HG02885 (cell line): ENCODE measurements around the gene VTI1B.
"Not testable (repeated sequence)": the region's sequence is repeated elsewhere in the genome, so short reads cannot be mapped to it uniquely, and the experiment has no call there.

Source experiments
- ATAC-seq: cut with Tn5 transposase; IDR thresholded peaks from one replicate; pipeline ENCODE4 v1.9.1; 2021; ENCODE audit warnings: mild to moderate bottlenecking; ENCODE audit not compliant: unreplicated experiment, poor library complexity

The VTI1B gene

GRCh38 chr14:67674480-67675218 is at the start of gene VTI1B:
TSS of gene VTI1B (minus strand) at chr14:67674632. CDS start at chr14:67674489, 143 bp downstream.
- ATAC-seq, result peak; percentile 88

GRCh38 chr14:67722293-67722692 is 47.9 kb upstream of the VTI1B start:
- no peak for ATAC-seq

- no peak for ATAC-seq
Measured at GRCh38 chr14:67721875-67722274, 47.4 kb upstream of the VTI1B start.

GRCh38 chr14:67719866-67720265 is 45.4 kb upstream of the VTI1B start:
- ATAC-seq, result no peak

GRCh38 chr14:67719385-67719784 is 45.0 kb upstream of the VTI1B start:
- not testable (repeated sequence) for ATAC-seq

GRCh38 chr14:67718265-67718664 is 43.8 kb upstream of the VTI1B start:
- ATAC-seq, result no peak

GRCh38 chr14:67717048-67717447 is 42.6 kb upstream of the VTI1B start:
- ATAC-seq, result no peak

GRCh38 chr14:67710209-67710608 is 35.8 kb upstream of the VTI1B start:
- ATAC-seq, result no peak

- not testable (repeated sequence) for ATAC-seq
Measured at GRCh38 chr14:67709796-67710195, 35.4 kb upstream of the VTI1B start.

GRCh38 chr14:67709346-67709745 is 34.9 kb upstream of the VTI1B start:
- not testable (repeated sequence) for ATAC-seq

- ATAC-seq, result no peak
Measured at GRCh38 chr14:67705211-67705610, 30.8 kb upstream of the VTI1B start.

GRCh38 chr14:67704484-67705089 is 30.2 kb upstream of the VTI1B start:
- no peak for ATAC-seq

- ATAC-seq, result no peak
Measured at GRCh38 chr14:67703997-67704396, 29.6 kb upstream of the VTI1B start.

- ATAC-seq, result not testable (repeated sequence)
Measured at GRCh38 chr14:67701492-67701891, 27.1 kb upstream of the VTI1B start, which contains the start of gene RDH12. TSS of gene RDH12 (plus strand) at chr14:67701886. CDS start at chr14:67722643, 20,757 bp downstream.

GRCh38 chr14:67698179-67698578 is 23.7 kb upstream of the VTI1B start:
- ATAC-seq, result no peak

GRCh38 chr14:67697006-67697405 is 22.6 kb upstream of the VTI1B start:
- ATAC-seq, result no peak

GRCh38 chr14:67695394-67695949 is 21.0 kb upstream of the VTI1B start, which contains the start of gene RDH11:
TSS of gene RDH11 (minus strand) at chr14:67695764. CDS start at chr14:67695703, 61 bp downstream.
- ATAC-seq, result peak; percentile 89

GRCh38 chr14:67694791-67695393 is 20.5 kb upstream of the VTI1B start:
- peak; percentile 89 for ATAC-seq

- ATAC-seq, result no peak
Measured at GRCh38 chr14:67690011-67690410, 15.6 kb upstream of the VTI1B start.

GRCh38 chr14:67683842-67684241 is 9.4 kb upstream of the VTI1B start:
- no peak for ATAC-seq

GRCh38 chr14:67680941-67681340 is 6.5 kb upstream of the VTI1B start:
- no peak for ATAC-seq
